Measurements from ENCODE around the gene TBPL2.
"Not testable (repeated sequence)": the region's sequence is repeated elsewhere in the genome, so short reads cannot be mapped to it uniquely, and the experiment has no call there.

The TBPL2 gene

GRCh38 chr14:55440385-55440784 lies at the start of gene TBPL2:
Gene TBPL2, minus strand, starts transcription at chr14:55440616. Its CDS starts 167 bp downstream, at chr14:55440449.
- DNase-seq (ENCODE audit: low read depth in 2 of 2): no peak

DNA sequence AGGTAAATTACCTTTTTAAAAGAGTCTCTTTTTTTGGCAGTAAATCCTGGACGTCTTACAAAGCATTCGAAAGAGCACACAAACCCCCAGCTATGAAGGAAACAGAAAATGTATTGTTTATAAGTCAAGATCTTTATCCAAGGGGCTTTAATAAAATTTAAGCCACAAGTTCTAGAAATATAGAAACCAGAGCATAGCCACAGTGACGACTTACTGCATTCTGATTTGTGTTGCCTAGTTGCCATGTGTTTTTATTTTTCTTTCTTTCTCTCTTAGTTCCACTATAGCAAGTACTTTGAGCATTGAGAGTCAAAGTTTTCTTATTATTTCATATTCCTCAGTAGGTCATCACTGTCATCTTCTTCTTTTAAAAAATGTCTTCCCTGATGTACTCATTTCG lies 47.8 kb upstream of the TBPL2 start:
- no peak for DNase-seq (ENCODE audit: low read depth in 2 of 2)

DNA sequence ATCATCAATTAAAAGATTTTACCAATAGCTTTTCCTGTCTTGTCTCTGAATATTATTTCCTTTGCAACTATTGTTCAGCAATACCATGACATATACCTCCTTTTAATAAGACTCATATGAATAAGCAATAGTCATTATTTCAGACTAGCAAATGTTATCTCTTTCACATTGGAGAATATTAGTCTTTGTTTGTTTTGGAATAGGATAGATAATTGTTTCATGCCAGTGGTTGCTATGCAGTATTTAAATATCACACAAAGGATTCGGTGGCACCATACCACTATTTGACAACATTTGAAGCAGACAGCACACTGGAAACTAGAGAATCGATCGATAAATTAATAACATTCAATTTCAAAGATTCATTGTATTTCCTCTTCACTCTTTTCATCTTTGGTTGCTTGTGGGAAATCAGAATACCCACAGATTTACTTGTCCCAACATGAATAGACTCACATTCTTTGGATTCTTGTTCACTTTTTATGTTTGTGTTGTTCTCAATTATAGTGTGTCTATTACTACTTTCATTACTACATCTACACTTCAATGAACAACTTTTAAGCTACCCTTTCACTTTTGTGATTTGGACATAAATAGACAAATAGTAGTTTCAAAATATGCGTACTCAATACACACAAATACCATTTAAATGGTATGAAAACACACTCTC lies 42.7 kb upstream of the TBPL2 start:
- no peak for DNase-seq (ENCODE audit: low read depth in 2 of 2)

DNA sequence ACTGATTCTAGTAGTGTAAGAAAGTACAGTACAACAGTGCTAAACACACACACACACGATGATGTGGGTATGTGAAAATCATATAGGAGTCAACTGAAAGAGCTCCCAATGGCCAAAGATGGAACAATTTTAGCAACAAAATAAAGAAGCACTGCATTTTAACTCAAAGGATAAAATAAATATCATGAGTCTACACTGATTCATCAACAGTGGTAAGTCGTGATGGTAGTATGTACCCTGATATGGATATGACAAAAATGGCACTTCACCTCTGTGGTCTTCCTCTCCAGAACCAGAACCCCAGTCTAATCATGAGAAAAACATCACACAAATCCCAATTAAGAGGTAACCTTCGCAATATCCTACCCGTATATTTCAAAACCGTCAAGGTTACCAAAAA lies 41.4 kb upstream of the TBPL2 start:
- DNase-seq (ENCODE audit: low read depth in 2 of 2): no peak

DNA sequence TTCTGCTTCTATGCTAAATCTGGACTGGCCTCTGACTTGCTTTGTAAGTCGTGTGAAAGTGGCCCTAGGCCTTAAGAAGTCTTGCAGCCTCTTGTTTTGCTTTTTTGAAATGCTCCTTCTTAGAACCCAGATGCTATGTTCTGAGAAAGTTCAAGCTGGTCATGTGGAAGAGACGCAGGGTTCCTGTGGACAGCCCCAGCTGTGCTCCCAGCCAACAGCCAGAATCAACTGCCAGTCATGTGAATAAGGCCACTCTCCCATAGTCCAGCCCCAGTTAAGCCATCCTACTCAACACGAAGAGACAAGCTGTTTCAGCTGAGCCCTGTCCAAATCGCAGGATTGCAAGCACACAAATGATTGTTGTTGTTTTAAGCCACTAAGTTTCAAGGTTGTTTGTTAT lies 37.3 kb upstream of the TBPL2 start:
- DNase-seq (ENCODE audit: low read depth in 2 of 2): no peak

DNA sequence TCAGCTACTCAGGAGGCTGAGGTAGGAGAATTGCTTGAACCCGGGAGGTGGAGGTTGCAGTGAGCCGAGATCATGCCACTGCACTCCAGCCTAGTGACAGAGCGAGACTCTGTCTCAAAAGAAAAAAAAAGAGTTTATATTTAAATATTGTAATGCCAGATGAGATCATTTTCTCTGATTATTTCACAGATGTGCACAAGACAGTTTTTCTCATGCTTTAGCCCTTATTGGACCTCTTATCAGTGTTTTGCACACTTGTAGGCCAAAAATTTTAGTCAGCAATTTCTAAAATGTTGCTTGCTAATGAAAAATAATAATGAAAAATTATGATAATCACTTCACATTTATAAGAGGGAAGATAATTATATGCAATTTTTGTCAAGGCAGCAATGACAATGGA lies 36.0 kb upstream of the TBPL2 start:
- DNase-seq (ENCODE audit: low read depth in 2 of 2): not testable (repeated sequence)

- no peak for DNase-seq (ENCODE audit: low read depth in 2 of 2)
Observed at GRCh38 chr14:55473786-55474185, 33.4 kb upstream of the TBPL2 start.

DNA sequence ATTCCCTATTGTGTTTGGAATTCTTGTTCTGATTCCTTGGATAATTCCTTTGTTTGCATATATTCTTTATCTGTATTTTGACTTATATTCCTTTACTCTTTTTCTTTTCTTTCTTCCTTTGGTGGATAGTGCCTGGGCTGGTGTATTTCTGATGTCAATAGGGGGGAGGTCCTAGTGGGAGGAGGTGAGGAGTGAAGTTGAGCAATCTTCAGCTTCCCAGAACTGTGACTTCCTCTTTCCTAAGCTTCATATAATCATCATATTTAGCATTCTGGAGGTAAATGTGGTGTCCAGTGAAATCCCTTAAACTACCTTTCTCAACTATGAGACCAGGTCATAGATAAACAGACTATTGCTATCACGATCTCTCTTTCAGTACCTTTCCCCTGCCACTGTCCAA lies 29.6 kb upstream of the TBPL2 start:
- no peak for DNase-seq (ENCODE audit: low read depth in 2 of 2)

DNA sequence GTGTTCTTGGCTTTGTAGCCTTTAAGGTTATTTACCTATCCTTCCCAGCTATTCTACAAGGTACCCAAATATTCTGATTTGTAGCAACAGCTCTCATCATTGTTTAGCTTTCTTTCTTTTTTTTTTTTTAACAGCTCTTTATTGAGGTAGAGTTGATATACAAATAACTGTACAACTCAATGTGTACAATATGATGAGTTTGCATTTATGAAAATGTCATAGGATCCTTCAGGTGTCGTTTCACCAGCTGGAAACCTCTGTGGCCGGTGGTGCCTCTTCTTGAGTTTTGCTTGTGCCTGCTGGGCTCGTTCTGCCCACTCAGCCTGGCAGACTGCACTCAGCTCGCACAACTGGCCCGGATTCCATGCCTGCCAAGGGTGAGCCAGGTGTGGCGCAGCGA lies 26.9 kb upstream of the TBPL2 start:
- DNase-seq (ENCODE audit: low read depth in 2 of 2): no peak

- DNase-seq (ENCODE audit: low read depth in 2 of 2): no peak
Observed at GRCh38 chr14:55458800-55459515, 18.5 kb upstream of the TBPL2 start.

GRCh38 chr14:55457496-55457895 lies 17.1 kb upstream of the TBPL2 start:
- DNase-seq (ENCODE audit: low read depth in 2 of 2): no peak

- DNase-seq (ENCODE audit: low read depth in 2 of 2): not testable (repeated sequence)
Observed at GRCh38 chr14:55456411-55456810, 16.0 kb upstream of the TBPL2 start.

- DNase-seq (ENCODE audit: low read depth in 2 of 2): peak; percentile 85 to 87
Observed at GRCh38 chr14:55454264-55455002, 14.0 kb upstream of the TBPL2 start.

- no peak for DNase-seq (ENCODE audit: low read depth in 2 of 2)
Observed at GRCh38 chr14:55451950-55452349, 11.5 kb upstream of the TBPL2 start.

DNA sequence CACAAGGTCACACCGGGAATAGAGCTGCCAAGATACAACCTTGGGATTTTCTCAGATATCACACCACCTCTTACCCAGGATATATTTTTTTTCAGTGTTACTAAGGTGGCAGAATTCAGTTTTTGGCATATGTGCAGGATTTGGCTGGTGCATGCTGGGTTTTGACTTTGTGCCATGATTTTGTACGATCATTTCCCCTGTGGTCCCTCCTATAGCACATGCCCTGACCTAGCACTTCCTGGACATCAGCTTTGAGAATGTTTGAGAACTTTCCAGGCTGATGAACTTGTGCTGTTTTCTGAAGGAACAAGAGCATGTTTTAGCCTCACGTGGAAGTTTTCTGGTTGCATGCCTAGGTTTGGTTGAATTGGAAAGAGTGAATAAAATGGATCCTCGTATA lies 11.0 kb upstream of the TBPL2 start:
- no peak for DNase-seq (ENCODE audit: low read depth in 2 of 2)

GRCh38 chr14:55450987-55451386 lies 10.6 kb upstream of the TBPL2 start:
- no peak for DNase-seq (ENCODE audit: low read depth in 2 of 2)

GRCh38 chr14:55450539-55450938 lies 10.1 kb upstream of the TBPL2 start:
- no peak for DNase-seq (ENCODE audit: low read depth in 2 of 2)

DNA sequence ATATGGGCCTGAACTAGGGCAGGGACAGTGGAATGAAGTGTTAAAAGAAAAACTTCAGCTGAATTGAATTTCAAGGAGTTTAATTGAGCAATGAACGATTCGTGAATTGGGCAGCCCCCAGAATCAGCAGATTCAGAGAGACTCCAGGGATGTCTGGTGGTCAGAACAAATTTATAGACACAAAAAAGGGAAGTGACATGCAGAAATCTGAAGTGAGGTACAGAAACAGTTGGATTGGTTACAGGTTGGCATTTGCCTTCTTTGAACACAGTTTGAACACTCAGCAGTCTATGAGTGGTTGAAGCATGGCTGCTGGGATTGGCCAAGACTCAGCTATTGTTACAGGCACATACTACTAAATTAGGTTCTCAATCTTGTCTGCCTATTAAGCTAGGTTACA lies 9.7 kb upstream of the TBPL2 start:
- DNase-seq (ENCODE audit: low read depth in 2 of 2): no peak

GRCh38 chr14:55449116-55449515 lies 8.7 kb upstream of the TBPL2 start:
- DNase-seq (ENCODE audit: low read depth in 2 of 2): no peak

GRCh38 chr14:55448141-55448614 lies 7.8 kb upstream of the TBPL2 start:
- DNase-seq (ENCODE audit: low read depth in 2 of 2): peak; percentile 93 to 95

DNA sequence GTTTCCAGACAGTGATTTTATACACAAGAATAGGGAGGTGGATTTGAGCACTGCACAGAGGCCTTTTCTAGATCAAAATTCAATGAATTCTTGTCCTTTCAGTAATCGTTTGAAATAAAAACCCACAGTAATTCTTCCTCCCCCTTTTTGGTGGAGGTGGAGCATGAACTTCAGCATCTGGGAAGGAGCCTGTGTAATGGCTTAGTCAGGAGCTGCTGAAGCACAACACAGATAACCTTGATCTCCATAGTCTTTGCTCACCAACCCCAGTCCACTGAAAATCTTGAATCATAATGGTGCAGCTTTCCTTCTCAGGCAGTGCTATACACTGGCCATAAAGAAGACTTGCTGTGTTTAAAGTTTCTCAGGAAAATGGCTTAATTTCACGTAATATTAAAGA lies 6.4 kb upstream of the TBPL2 start:
- DNase-seq (ENCODE audit: low read depth in 2 of 2): peak in 1 of 2 experiments; percentile 47

DNA sequence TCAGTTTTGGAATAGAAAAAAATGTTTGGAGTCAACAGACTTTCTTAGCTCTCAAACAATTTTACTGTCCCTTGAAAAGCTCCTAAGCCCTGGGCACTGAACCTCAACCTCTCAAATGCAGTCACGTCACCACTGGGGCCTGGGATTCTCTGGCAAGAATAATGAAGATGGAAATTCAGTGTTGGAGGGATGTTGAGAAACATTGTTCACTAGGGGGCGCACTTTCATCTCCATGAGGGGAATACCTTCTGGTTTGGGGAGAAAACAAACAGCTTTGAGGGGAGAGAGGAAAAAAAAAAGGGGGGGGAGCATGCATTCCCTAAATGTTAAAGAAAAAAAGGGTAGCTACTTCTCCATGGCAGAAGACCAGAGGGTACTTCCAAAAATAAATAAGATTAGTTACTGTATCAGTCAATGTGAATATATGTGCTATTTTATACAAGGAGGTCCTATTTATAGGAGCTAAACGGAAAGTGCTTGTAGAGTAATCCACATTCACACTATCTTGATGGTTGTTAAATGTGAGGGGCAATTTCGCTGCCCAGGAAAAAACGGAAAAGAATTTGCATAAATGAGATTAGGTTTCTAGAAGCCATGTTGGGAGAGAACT lies 5.8 kb upstream of the TBPL2 start:
- DNase-seq (ENCODE audit: low read depth in 2 of 2): peak; percentile 47 to 51

Data from fibroblast of skin of left biceps (primary cell).